HEK293 (cell line): ENCODE data around the gene LGR5.
A peak's percentile ranks its signal among the peaks of the same experiment; 100 is the strongest.

Source experiments
- OSR2 ChIP-seq: fragments of 450-650 bp; formaldehyde crosslinking; IDR thresholded peaks from 2 replicates; pipeline ENCODE4 v1.5.1; 2016; ENCODE audit warnings: missing biosample characterization, missing genetic modification characterization
- SP3 ChIP-seq: fragments of 450-650 bp; formaldehyde crosslinking; IDR thresholded peaks from 2 replicates; pipeline ENCODE4 v1.5.1; 2016; ENCODE audit warnings: missing biosample characterization, missing genetic modification characterization
- ZEB2 ChIP-seq: fragments of 450-650 bp; formaldehyde crosslinking; IDR thresholded peaks from 2 replicates; pipeline ENCODE4 v1.5.1; 2016; ENCODE audit warnings: missing biosample characterization, missing genetic modification characterization
- ZNF175 ChIP-seq: fragments of 450-650 bp; formaldehyde crosslinking; IDR thresholded peaks from 2 replicates; pipeline ENCODE4 v1.5.1; 2016; ENCODE audit warnings: missing biosample characterization, missing genetic modification characterization
- ZNF184 ChIP-seq: fragments of 450-650 bp; IDR thresholded peaks from 2 replicates; pipeline ENCODE4 v1.5.1; 2018; ENCODE audit warnings: missing biosample characterization, mild to moderate bottlenecking, missing genetic modification characterization
- TF ChIP-seq, protein P1 (sequence below): fragments of 450-650 bp; formaldehyde crosslinking; IDR thresholded peaks from 2 replicates; pipeline ENCODE4 v1.5.1; 2016; ENCODE audit warnings: missing biosample characterization, missing genetic modification characterization
- TF ChIP-seq, protein P2 (sequence below): fragments of 450-650 bp; formaldehyde crosslinking; IDR thresholded peaks from 2 replicates; pipeline ENCODE4 v1.5.1; 2016; ENCODE audit warnings: missing biosample characterization, missing genetic modification characterization
- TF ChIP-seq, protein P3 (sequence below): fragments of 450-650 bp; formaldehyde crosslinking; IDR thresholded peaks from 2 replicates; pipeline ENCODE4 v1.5.1; 2017; ENCODE audit warnings: missing biosample characterization, missing genetic modification characterization
- TF ChIP-seq, protein P4 (sequence below): fragments of 450-650 bp; formaldehyde crosslinking; IDR thresholded peaks from 2 replicates; pipeline ENCODE4 v1.5.1; 2016; ENCODE audit warnings: missing biosample characterization, missing genetic modification characterization

DNA sequence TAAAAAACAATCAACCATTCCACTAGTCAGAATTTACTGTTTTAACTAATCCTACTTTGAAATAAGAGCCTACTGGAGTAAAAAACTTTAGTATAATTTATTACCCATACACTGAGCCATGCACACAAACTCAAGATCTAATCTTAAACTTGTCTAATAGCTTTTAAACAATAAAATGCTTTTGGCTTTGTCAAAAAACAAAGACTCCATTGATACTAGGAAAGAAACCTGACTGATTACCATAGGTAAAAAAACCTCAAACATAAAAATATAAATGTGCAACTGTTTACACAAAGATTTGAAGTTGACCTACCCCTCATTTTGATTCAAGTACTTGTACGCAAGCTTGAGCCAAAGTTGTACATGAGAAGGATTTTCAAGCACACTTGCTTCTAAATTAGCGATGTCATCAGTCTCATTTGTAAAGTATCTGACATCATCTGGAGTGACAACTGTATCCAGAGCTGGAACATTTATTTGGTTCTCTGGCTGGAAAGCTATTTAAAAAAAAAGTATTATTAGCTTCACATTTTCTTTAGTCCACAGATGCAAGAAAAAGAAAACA is 187.9 kb downstream of the LGR5 start:
- TF ChIP-seq, protein P1, sequence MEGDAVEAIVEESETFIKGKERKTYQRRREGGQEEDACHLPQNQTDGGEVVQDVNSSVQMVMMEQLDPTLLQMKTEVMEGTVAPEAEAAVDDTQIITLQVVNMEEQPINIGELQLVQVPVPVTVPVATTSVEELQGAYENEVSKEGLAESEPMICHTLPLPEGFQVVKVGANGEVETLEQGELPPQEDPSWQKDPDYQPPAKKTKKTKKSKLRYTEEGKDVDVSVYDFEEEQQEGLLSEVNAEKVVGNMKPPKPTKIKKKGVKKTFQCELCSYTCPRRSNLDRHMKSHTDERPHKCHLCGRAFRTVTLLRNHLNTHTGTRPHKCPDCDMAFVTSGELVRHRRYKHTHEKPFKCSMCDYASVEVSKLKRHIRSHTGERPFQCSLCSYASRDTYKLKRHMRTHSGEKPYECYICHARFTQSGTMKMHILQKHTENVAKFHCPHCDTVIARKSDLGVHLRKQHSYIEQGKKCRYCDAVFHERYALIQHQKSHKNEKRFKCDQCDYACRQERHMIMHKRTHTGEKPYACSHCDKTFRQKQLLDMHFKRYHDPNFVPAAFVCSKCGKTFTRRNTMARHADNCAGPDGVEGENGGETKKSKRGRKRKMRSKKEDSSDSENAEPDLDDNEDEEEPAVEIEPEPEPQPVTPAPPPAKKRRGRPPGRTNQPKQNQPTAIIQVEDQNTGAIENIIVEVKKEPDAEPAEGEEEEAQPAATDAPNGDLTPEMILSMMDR: no peak
- TF ChIP-seq ZEB2 (tag by site-specific recombination) (peak; percentile 90), SP3 (tag by site-specific recombination) (no peak), ZNF175 (tag by site-specific recombination) (no peak), ZNF184 (tag by site-specific recombination) (no peak; the same call in 1 of the 2 replicates), OSR2 (tag by site-specific recombination) (peak; percentile 96)
- TF ChIP-seq, protein P2, sequence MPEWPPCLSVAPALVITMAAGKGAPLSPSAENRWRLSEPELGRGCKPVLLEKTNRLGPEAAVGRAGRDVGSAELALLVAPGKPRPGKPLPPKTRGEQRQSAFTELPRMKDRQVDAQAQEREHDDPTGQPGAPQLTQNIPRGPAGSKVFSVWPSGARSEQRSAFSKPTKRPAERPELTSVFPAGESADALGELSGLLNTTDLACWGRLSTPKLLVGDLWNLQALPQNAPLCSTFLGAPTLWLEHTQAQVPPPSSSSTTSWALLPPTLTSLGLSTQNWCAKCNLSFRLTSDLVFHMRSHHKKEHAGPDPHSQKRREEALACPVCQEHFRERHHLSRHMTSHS (tag by site-specific recombination): no peak
- TF ChIP-seq, protein P3, sequence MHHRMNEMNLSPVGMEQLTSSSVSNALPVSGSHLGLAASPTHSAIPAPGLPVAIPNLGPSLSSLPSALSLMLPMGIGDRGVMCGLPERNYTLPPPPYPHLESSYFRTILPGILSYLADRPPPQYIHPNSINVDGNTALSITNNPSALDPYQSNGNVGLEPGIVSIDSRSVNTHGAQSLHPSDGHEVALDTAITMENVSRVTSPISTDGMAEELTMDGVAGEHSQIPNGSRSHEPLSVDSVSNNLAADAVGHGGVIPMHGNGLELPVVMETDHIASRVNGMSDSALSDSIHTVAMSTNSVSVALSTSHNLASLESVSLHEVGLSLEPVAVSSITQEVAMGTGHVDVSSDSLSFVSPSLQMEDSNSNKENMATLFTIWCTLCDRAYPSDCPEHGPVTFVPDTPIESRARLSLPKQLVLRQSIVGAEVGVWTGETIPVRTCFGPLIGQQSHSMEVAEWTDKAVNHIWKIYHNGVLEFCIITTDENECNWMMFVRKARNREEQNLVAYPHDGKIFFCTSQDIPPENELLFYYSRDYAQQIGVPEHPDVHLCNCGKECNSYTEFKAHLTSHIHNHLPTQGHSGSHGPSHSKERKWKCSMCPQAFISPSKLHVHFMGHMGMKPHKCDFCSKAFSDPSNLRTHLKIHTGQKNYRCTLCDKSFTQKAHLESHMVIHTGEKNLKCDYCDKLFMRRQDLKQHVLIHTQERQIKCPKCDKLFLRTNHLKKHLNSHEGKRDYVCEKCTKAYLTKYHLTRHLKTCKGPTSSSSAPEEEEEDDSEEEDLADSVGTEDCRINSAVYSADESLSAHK (tag by site-specific recombination): peak; percentile 78
- TF ChIP-seq, protein P4, sequence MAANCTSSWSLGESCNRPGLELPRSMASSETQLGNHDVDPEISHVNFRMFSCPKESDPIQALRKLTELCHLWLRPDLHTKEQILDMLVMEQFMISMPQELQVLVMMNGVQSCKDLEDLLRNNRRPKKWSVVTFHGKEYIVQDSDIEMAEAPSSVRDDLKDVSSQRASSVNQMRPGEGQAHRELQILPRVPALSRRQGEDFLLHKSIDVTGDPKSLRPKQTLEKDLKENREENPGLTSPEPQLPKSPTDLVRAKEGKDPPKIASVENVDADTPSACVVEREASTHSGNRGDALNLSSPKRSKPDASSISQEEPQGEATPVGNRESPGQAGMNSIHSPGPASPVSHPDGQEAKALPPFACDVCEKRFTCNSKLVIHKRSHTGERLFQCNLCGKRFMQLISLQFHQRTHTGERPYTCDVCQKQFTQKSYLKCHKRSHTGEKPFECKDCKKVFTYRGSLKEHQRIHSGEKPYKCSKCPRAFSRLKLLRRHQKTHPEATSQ (tag by site-specific recombination): no peak
